Measurements from ENCODE around the gene LY6G6F. TPM values are rescaled to one million over a fixed set of nuclear protein-coding genes. Genes with fewer than 3 reads are reported as not detected.

LY6G6F gene
- total and polyA plus RNA-seq, 2 of the 13 experiments (the other 11 are each of a cell fraction or from before 2014, with no cell fraction given), result not detected

GRCh38 chr6:31729979-31730630 is 23.4 kb downstream of the LY6G6F start (continued):
- TF ChIP-seq THAP9 (CRISPR knock-in tag; IDR thresholded peaks at IDR 0.05; ENCODE audit: borderline replicate concordance) (peak; percentile 79; the same call in 1 of the 2 replicates), ATM (IDR thresholded peaks at IDR 0.05; ENCODE audit: borderline replicate concordance) (no peak), ZNF629 (CRISPR knock-in tag; conservative IDR thresholded peaks at IDR 0.05) (no peak), ZBTB46 (CRISPR knock-in tag; IDR thresholded peaks at IDR 0.05; ENCODE audit: borderline replicate concordance) (no peak), PAX8 (CRISPR knock-in tag; IDR thresholded peaks at IDR 0.05; ENCODE audit: borderline replicate concordance) (0 out of 2 replicates have a peak, but pooled peaks have one; percentile 58), ZNF343 (CRISPR knock-in tag; IDR thresholded peaks at IDR 0.05) (peak; percentile 9; the same call in 1 of the 2 replicates), HMGXB4 (CRISPR knock-in tag; IDR thresholded peaks at IDR 0.05; ENCODE audit: borderline replicate concordance in 1 of 2, low read depth in 1 of 2) (peak in 1 of 2 experiments; percentile 53; a peak in 1 of 4 replicates), ZC3H13 (CRISPR knock-in tag; IDR thresholded peaks at IDR 0.05) (peak; percentile 99), E2F1 (CRISPR knock-in tag; IDR thresholded peaks at IDR 0.05) (no peak; the same call in 1 of the 2 replicates), UBTF (CRISPR knock-in tag; IDR thresholded peaks at IDR 0.05) (no peak; the same call in 1 of the 2 replicates), LRRFIP1 (CRISPR knock-in tag; conservative IDR thresholded peaks at IDR 0.05) (no peak), ELF4 (CRISPR knock-in tag; IDR thresholded peaks at IDR 0.05; ENCODE audit: borderline replicate concordance) (0 out of 2 replicates have a peak, but pooled peaks have one; percentile 64), MAX (IDR thresholded peaks at IDR 0.05) (no peak), SMAD9 (CRISPR knock-in tag; IDR thresholded peaks at IDR 0.05) (no peak)
